ENCODE results near the gene STOML1.

STOML1 gene

GRCh38 chr15:73969151-73969759 lies 22.8 kb downstream of the STOML1 start:
- no peak for TF ChIP-seq CTCF (IDR thresholded peaks at IDR 0.05; ENCODE audit: low read length)
- Histone ChIP-seq H3K4me2 (ENCODE audit: low read length) (no peak overlapping the region), H3K36me3 (ENCODE audit: insufficient read depth, low read length) (no peaks in the 10 kb centered on the region), H3K9me2 (ENCODE audit: low read depth, low read length) (no peaks in the 10 kb centered on the region), H3K4me3 (ENCODE audit: low read depth, low read length, poor library complexity, severe bottlenecking) (no peak overlapping the region), H2AFZ (ENCODE audit: low read length) (no peak overlapping the region), H4K20me1 (ENCODE audit: insufficient read depth, low read length) (no peaks in the 10 kb centered on the region), H3K9ac (ENCODE audit: low read length) (no peak overlapping the region), H3K4me1 (ENCODE audit: insufficient read depth, low read length, severe bottlenecking) (peaks cover 16% of the 10 kb centered on the region), H3K79me2 (ENCODE audit: insufficient read depth, low read length) (no peaks in the 10 kb centered on the region), H3K9me3 (ENCODE audit: low read length) (no peaks in the 10 kb centered on the region), H3F3A (ENCODE audit: insufficient read depth, low read length) (no peaks in the 10 kb centered on the region), H3K27me3 (ENCODE audit: insufficient read depth, low read length) (0 out of 2 replicates have a peak, but pooled peaks cover 4% of the 10 kb centered on the region), H3K27ac (ENCODE audit: low read depth, low read length, poor library complexity, severe bottlenecking) (no peak overlapping the region)

GRCh38 chr15:73968461-73968860 lies 23.6 kb downstream of the STOML1 start:
- Histone ChIP-seq H2AFZ (ENCODE audit: low read length) (no peak overlapping the region), H3K27me3 (ENCODE audit: insufficient read depth, low read length) (0 out of 2 replicates have a peak, but pooled peaks cover 4% of the 10 kb centered on the region), H4K20me1 (ENCODE audit: insufficient read depth, low read length) (no peaks in the 10 kb centered on the region), H3K9me3 (ENCODE audit: low read length) (no peaks in the 10 kb centered on the region), H3K27ac (ENCODE audit: low read depth, low read length, poor library complexity, severe bottlenecking) (no peak overlapping the region), H3K4me3 (ENCODE audit: low read depth, low read length, poor library complexity, severe bottlenecking) (no peak overlapping the region), H3K9me2 (ENCODE audit: low read depth, low read length) (no peaks in the 10 kb centered on the region), H3K4me2 (ENCODE audit: low read length) (no peak overlapping the region), H3K4me1 (ENCODE audit: insufficient read depth, low read length, severe bottlenecking) (peaks cover 16% of the 10 kb centered on the region), H3F3A (ENCODE audit: insufficient read depth, low read length) (no peaks in the 10 kb centered on the region), H3K9ac (ENCODE audit: low read length) (no peak overlapping the region), H3K36me3 (ENCODE audit: insufficient read depth, low read length) (no peaks in the 10 kb centered on the region), H3K79me2 (ENCODE audit: insufficient read depth, low read length) (no peaks in the 10 kb centered on the region)
- TF ChIP-seq CTCF (IDR thresholded peaks at IDR 0.05; ENCODE audit: low read length) = no peak
- no peak for TF ChIP-seq EZH2 (IDR thresholded peaks at IDR 0.05; ENCODE audit: borderline replicate concordance, low read length)

GRCh38 chr15:73965758-73966113 lies 26.4 kb downstream of the STOML1 start:
- Histone ChIP-seq H3K9ac (ENCODE audit: low read length) (no peak overlapping the region), H3K79me2 (ENCODE audit: insufficient read depth, low read length) (no peaks in the 10 kb centered on the region), H3K4me1 (ENCODE audit: insufficient read depth, low read length, severe bottlenecking) (peaks cover 16% of the 10 kb centered on the region), H3K9me3 (ENCODE audit: low read length) (no peaks in the 10 kb centered on the region), H3K27me3 (ENCODE audit: insufficient read depth, low read length) (no peaks in the 10 kb centered on the region), H3F3A (ENCODE audit: insufficient read depth, low read length) (no peaks in the 10 kb centered on the region), H2AFZ (ENCODE audit: low read length) (no peak overlapping the region), H3K4me2 (ENCODE audit: low read length) (no peak overlapping the region), H3K9me2 (ENCODE audit: low read depth, low read length) (no peaks in the 10 kb centered on the region), H3K4me3 (ENCODE audit: low read depth, low read length, poor library complexity, severe bottlenecking) (no peak overlapping the region), H4K20me1 (ENCODE audit: insufficient read depth, low read length) (no peaks in the 10 kb centered on the region), H3K36me3 (ENCODE audit: insufficient read depth, low read length) (no peaks in the 10 kb centered on the region), H3K27ac (ENCODE audit: low read depth, low read length, poor library complexity, severe bottlenecking) (no peak overlapping the region)
- no peak for TF ChIP-seq CTCF (IDR thresholded peaks at IDR 0.05; ENCODE audit: low read length)
- TF ChIP-seq EZH2 (IDR thresholded peaks at IDR 0.05; ENCODE audit: borderline replicate concordance, low read length) = no peak
